HL-60/S4 (cell line): ENCODE measurements around the gene C3orf38.
"Not testable (repeated sequence)": the region's sequence is repeated elsewhere in the genome, so short reads cannot be mapped to it uniquely, and the experiment has no call there.

ENCODE experiments used
- in situ Hi-C: fragments of 300-500 bp; cut with MboI; formaldehyde crosslinking; loops from 2 replicates; pipeline ENCODE4 v1.14.3; 2022; ENCODE audit warnings: low sequenced_read_pairs

Gene C3orf38

GRCh38 chr3:88149509-88150362 lies at the start of gene C3orf38:
C3orf38 (plus strand) TSS chr3:88149959; CDS start chr3:88150053, 94 bp downstream.
- in situ Hi-C loops, result no loop called here

- in situ Hi-C loops, result no loop called here
Measured at GRCh38 chr3:88101142-88101541, 48.6 kb upstream of the C3orf38 start.

GRCh38 chr3:88105325-88105724 lies 44.4 kb upstream of the C3orf38 start:
- in situ Hi-C loops, result no loop called here

GRCh38 chr3:88112289-88112688 lies 37.5 kb upstream of the C3orf38 start:
- in situ Hi-C loops, result no loop called here

GRCh38 chr3:88113311-88114162 lies 36.2 kb upstream of the C3orf38 start:
- in situ Hi-C loops, result no loop called here

- in situ Hi-C loops, result no loop called here
Measured at GRCh38 chr3:88114878-88115549, 34.7 kb upstream of the C3orf38 start.

GRCh38 chr3:88117683-88118082 lies 32.1 kb upstream of the C3orf38 start:
- in situ Hi-C loops, result no loop called here

- in situ Hi-C loops, result not testable (repeated sequence)
Measured at GRCh38 chr3:88118603-88119002, 31.2 kb upstream of the C3orf38 start.

- in situ Hi-C loops, result no loop called here
Measured at GRCh38 chr3:88123526-88123925, 26.2 kb upstream of the C3orf38 start.

- in situ Hi-C loops, result no loop called here
Measured at GRCh38 chr3:88131695-88132094, 18.1 kb upstream of the C3orf38 start.

GRCh38 chr3:88132894-88133293 lies 16.9 kb upstream of the C3orf38 start:
- in situ Hi-C loops, result no loop called here

- in situ Hi-C loops, result no loop called here
Measured at GRCh38 chr3:88133711-88134263, 16.0 kb upstream of the C3orf38 start.

GRCh38 chr3:88137836-88138235 lies 11.9 kb upstream of the C3orf38 start:
- in situ Hi-C loops, result no loop called here

GRCh38 chr3:88141458-88142083 lies 8.2 kb upstream of the C3orf38 start:
- in situ Hi-C loops, result no loop called here

- in situ Hi-C loops, result no loop called here
Measured at GRCh38 chr3:88142094-88142624, 7.6 kb upstream of the C3orf38 start.

- in situ Hi-C loops, result no loop called here
Measured at GRCh38 chr3:88147261-88147660, 2.5 kb upstream of the C3orf38 start.

GRCh38 chr3:88148651-88149050 lies 1.1 kb upstream of the C3orf38 start:
- in situ Hi-C loops, result no loop called here

- in situ Hi-C loops, result no loop called here
Measured at GRCh38 chr3:88149101-88149508, 654 bp upstream of the C3orf38 start.

GRCh38 chr3:88150371-88150770 lies 612 bp downstream of the C3orf38 start:
- in situ Hi-C loops, result no loop called here

GRCh38 chr3:88150806-88151205 lies 1.0 kb downstream of the C3orf38 start:
- in situ Hi-C loops, result no loop called here
